Activated T-cell treated with anti-CD3 and anti-CD28 coated beads for 24 hours (primary cell): ENCODE data around the gene DCPS.
"Not testable (repeated sequence)": the region's sequence is repeated elsewhere in the genome, so short reads cannot be mapped to it uniquely, and the experiment has no call there.

Experiments
- DNase-seq: peaks from one replicate; pipeline ENCODE4 v3.0.0-alpha.2; 2020; ENCODE audit warnings: low read depth

Gene DCPS

DNA sequence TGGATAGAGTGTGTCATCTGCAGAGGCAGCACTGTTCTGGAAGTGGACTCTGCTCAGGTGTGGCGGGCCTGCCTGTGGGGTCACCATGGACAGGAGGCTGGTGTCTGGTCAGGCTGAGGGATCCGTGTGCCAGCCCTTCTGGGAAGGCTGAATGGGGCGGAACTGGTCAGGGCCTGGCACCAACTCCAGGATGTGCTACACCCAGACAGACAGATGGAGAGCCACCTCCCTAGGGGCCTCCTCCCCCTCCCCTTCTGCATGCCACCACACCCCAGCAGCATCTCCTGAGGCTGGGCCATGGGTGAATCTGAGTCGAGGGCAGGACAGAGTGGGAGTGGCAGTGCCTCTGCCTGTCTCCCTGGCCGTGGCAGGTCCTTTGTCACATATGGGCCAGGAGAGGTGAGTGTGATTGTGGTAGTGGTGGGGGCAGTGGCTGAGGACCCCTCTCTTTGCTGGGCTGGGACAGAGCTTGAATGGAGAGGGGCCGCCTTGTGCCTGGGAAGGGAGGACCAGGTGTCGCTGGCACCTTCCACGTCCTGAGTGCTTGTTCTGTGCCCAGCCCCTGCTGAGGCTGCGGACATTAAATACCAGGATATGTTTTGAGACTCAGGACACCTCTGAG is 80.7 kb downstream of the DCPS start:
- no peak for DNase-seq

DNA sequence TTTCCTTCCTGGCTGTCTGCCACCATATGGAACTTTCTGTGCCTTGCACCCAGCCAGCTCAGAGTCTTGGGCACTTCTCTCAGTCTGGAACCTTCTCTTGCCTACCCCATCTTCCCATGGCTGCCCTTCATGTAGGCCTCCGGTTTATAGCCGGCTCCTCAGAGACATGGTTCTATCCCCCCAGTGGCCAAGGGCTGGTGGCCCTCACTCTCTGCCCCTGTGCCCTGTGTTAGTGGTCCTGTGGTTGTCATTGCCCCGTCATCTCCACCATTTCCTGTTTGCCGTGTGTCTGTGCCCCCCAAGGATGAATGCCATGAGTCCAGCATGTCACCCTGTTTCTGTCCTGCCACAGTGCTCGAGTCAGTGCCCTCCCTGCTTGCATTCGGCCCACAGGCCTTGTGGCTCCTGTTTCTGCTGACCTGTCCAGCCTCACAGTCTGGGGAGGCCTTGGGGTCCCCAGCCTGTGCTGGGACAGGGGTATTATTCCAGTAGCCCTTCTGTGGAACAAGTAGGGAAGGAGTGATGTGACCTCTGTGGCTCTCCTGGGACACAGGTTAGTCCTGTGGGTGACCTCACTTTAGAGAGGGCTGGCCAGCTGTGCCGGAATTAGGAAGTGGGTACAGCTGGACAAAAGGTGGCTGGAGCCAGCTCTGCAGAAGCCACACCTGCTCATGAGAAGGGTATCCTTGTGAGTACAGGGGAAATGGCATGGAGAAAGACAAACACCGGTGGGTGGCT is 82.3 kb downstream of the DCPS start:
- no peak for DNase-seq

DNA sequence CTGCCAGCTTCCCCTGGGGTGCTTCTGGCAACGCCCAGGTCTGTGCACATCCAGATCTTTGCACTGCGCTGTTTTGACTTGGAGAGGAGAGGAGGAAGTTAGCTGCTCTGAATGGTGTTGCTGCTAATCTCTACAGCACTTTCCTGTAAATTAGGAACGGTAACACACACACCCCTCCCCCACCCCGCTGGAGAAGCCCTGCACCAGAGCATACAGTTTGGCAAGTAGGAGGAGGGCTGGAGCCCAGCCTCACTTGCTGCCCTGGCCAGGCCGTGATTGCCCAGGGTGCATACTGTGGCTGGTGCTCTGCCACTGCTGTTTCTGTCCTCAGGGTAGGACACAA is 82.8 kb downstream of the DCPS start:
- not testable (repeated sequence) for DNase-seq

DNA sequence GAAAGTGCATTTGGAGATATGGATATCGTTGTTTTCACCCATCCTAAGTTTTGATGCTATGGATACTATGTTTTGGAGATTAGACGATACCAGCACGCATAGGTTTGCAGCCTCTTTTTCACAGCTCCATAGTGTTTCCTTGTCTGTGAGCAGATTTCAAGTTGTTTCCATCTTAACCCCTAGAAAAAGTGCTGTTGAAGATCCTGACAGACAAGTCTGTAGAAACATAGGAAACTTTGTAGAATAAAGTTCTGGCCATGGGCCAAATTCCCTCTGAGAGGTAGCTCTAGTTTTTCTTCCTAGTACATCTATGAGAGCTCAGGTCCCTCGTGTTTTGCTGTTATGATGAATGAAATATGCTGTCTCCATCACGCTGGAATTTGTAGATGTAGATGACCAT is 84.0 kb downstream of the DCPS start:
- no peak for DNase-seq

DNA sequence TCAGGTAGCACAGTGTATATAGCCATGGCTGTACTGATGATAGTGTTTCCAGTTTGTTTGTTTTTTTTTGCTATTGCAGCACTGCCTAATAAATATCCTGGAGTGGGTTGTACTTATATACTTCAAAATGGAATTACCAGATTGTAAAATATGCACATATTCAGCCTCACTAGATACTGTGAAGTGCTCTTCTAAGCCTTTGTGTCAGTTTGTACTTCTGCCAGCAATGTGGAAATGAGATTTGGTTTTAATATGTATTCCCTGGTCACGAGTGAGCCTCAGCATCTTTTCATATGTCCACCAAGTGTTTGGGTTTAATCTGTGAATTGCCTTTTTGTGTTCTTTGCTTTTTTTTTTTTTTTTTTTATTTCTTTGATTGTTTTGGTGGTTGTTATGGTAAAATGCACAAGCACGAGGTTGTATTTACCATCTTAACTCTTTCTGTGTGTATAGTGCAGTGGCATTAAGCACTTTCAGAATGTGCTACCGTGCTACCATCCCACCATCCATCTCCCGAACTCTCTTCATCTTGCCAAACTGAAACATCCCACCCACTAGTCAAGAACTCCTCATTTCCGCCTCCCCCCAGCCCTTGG is 86.5 kb downstream of the DCPS start:
- DNase-seq = no peak

DNA sequence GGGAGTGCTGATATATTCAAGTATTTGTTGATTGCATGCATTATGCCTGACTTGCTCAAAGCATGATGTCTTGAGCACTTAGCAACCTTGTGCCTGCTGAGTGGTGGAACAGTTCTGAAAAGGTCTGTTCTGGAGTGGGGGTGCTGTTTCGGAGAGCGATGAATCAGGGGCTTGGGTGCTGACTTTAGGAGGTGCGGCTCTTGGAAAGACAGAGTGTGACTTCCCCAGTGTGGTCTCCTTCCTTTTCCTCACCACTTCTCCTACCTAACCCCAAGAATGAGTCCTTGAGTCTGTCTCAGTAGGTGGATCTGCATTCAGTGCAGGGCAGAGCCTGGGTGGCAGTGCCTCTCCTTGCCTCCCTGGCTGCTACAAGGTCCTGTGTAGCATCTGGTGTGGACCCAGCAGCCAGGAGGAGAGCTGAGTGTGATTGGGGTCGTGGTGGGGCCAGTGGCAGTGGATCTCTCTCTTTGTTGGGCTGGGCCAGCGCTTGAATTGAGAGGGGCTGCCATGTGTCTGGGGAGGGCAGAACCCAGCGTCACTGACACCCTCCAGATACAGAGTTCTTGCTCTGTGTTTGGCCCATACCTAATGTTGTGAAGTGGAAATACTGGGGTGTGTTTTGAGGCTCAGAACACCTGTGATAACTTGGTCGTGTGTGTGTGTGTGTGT is 87.6 kb downstream of the DCPS start:
- DNase-seq = no peak

DNA sequence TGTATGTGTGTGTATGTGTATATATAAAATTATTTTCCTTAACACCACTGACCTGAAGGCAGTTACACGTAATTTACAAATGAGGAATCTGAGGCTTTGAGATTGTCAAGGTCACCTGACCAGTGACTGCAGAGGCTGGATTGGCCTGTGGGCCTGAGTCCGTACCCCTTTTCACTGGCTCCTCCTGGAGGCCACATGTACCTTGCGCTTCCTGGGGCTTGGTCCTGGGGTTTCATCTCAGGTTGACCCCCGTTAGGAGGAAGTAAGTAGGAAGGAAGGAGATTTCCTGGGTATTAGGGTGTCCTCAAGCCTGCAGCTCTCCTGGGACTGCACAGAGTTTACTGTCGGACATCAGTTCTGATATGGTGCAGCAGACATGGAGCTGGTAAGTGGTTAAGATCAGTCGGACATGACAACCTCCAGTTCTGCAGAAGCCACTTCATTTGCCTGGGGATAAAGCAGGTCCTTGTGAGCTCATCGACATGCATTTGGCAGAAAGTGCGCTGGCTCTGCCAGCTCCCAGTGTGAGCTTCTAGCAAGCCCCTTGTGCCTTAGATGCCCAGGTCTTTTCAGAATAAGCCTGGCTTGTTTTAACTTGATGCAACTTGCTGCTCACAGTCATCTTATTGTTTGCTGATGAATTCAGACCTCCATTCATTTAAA is 88.2 kb downstream of the DCPS start:
- no peak for DNase-seq

DNA sequence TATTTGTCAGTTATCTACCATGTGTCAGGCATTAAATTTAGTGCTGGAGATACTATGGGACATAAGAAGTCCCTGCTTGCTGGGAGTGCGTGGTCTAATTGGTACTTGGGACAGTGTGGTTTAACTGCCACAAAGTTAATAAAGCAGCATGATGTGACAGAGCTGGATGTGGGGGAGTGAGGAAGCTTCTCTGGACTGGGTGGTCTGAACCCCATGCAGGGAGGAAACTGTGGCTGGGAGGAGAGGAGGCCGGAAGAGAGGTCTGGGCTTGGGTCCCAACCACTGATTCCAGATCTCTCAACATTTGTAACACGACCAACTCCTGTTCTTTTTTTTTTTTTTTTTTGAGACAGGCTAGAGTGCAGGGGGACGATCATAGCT is 88.8 kb downstream of the DCPS start:
- DNase-seq = no peak

DNA sequence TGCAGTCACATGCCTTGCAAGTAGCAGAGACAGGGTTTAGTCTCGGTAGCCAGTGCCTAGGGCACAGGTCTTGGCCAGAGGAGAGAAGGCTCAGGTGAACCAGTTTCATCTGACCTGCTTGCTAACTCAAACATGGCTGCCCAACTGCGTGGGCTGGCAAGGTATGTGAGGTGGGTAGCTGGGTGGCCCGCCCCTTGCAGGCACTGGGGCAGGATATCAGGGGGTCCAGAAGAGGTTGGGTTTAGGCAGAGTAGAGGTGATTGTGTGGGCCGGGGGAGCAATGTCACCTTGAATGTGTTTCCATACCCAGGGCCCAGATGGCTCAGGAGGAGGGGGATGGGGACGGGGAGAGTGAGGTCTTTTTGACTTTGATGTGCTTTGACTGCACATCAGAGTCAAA is 89.3 kb downstream of the DCPS start:
- no peak for DNase-seq

DNA sequence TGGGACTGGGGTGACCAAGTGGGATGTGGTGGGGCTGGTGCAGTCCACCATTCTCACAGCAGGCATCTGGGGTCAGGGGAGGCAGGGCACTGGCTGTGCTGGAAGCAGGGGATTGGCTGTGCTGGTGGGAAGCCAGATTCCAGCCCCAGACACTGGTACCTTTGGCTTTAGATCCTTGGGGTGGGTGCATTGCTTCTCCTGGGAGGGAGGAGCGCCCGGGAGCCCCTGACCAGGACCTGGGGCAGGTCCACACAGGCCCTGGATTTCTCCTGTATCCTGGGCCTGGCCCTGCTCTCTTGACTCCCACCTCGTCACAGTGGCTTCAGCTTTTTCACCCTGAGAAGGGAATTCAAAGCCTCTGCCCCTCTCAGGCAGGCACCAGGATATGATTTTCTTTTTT is 90.2 kb downstream of the DCPS start:
- no peak for DNase-seq

DNA sequence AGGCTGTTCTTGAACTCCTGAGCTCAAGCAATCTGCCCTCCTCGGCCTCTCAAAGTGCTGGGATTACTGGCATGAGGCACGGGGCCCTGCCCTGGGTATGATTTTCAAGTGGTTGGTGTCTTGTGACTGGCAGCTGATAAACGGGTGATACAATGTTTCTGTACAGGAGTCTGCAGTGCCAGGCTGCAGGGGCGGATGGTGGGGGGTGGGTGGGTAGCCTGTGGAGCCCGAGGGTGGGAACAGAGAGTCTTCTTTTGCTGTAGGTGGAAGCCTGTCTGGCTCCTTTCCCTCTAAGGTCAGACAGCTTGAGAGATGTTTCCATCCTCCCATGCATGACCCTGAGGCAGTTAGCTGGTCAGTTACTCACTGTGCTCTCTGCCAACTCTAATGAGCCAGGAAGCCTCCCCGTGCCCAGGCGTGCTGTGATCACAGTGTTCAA is 90.8 kb downstream of the DCPS start:
- DNase-seq = not testable (repeated sequence)
